Neural cell (in vitro differentiated cells): ENCODE data around the gene GPR18. TPM values are rescaled to one million over a fixed set of nuclear protein-coding genes. Genes with fewer than 3 reads are reported as not detected.

Experiments used
- H2AFZ ChIP-seq: fragments of 200-600, 300-800 bp; sonication (generic), shearing (Covaris generic); 2 replicates; pipeline ENCODE4 v1.6.0; 2014; ENCODE audit warnings: low read depth, mild to moderate bottlenecking, antibody characterized with exemption, low read length, moderate library complexity
- H3F3A ChIP-seq: fragments of 200-600 bp; shearing (Covaris generic); 2 replicates; pipeline ENCODE4 v1.6.1; 2016; ENCODE audit warnings: mild to moderate bottlenecking, moderate library complexity, mixed read lengths, antibody characterized with exemption, low read length; ENCODE audit not compliant: insufficient read depth, poor library complexity, severe bottlenecking
- H3K27ac ChIP-seq: fragments of 200-600, 300-800 bp; sonication (generic), shearing (Covaris generic); 2 replicates; pipeline ENCODE4 v1.5.1; 2014; ENCODE audit warnings: mild to moderate bottlenecking, low read length, moderate library complexity
- H3K27me3 ChIP-seq: fragments of 300-800, 200-600 bp; sonication (generic), shearing (Covaris generic); 2 replicates; pipeline ENCODE4 v1.6.0; 2014; ENCODE audit warnings: mild to moderate bottlenecking, low read depth, low read length, moderate library complexity; ENCODE audit not compliant: insufficient read depth
- H3K36me3 ChIP-seq: fragments of 300-800, 200-600 bp; sonication (generic), shearing (Covaris generic); 2 replicates; pipeline ENCODE4 v1.5.1; 2014; ENCODE audit warnings: mild to moderate bottlenecking, antibody characterized with exemption, low read length, moderate library complexity; ENCODE audit not compliant: insufficient read depth
- H3K4me2 ChIP-seq: fragments of 300-800, 200-600 bp; sonication (generic), shearing (Covaris generic); 2 replicates; pipeline ENCODE4 v1.6.0; 2014; ENCODE audit warnings: mild to moderate bottlenecking, low read length
- H3K4me3 ChIP-seq: fragments of 300-800, 200-600 bp; sonication (generic), shearing (Covaris generic); 2 replicates; pipeline ENCODE4 v1.5.1; 2014; ENCODE audit warnings: mild to moderate bottlenecking, low read length, moderate library complexity
- H3K79me2 ChIP-seq: fragments of 200-600 bp; shearing (Covaris generic); replicated peaks from 2 replicates; pipeline ENCODE4 v1.6.0; 2014; ENCODE audit warnings: mild to moderate bottlenecking, low read length, moderate library complexity; ENCODE audit not compliant: insufficient read depth
- H3K9ac ChIP-seq: fragments of 300-800, 200-600 bp; sonication (generic), shearing (Covaris generic); 2 replicates; pipeline ENCODE4 v1.6.1; 2016; ENCODE audit warnings: mild to moderate bottlenecking, low read length, mixed read lengths
- H3K9me2 ChIP-seq: fragments of 200-600 bp; shearing (Covaris generic); 2 replicates; pipeline ENCODE4 v1.6.1; 2016; ENCODE audit warnings: mild to moderate bottlenecking, low read length, mixed read lengths; ENCODE audit not compliant: insufficient read depth
- H3K9me3 ChIP-seq: fragments of 200-600, 300-800 bp; sonication (generic), shearing (Covaris generic); 2 replicates; pipeline ENCODE4 v1.6.1; 2016; ENCODE audit warnings: mild to moderate bottlenecking, mixed run types, low read length, moderate library complexity, mixed read lengths
- H4K20me1 ChIP-seq: fragments of 200-600 bp; shearing (Covaris generic); 2 replicates; pipeline ENCODE4 v1.6.1; 2016; ENCODE audit warnings: mild to moderate bottlenecking, mixed run types; ENCODE audit not compliant: insufficient read depth
- EP300 ChIP-seq: fragments of 450-650 bp; conservative IDR thresholded peaks from 2 replicates; pipeline ENCODE4 v1.6.1; 2014; ENCODE audit warnings: antibody characterized with exemption, mild to moderate bottlenecking, moderate library complexity; ENCODE audit not compliant: poor library complexity, severe bottlenecking
- EZH2 ChIP-seq: fragments of 200-600, 300-800 bp; shearing (Covaris generic), sonication (generic); IDR thresholded peaks from 2 replicates; pipeline ENCODE4 v1.6.1; 2014; ENCODE audit warnings: antibody characterized with exemption, low read length, borderline replicate concordance, mild to moderate bottlenecking; ENCODE audit not compliant: insufficient read depth, poor library complexity, severe bottlenecking
- MXI1 ChIP-seq: fragments of 450-650 bp; conservative IDR thresholded peaks from 2 replicates; pipeline ENCODE4 v1.6.1; 2014; ENCODE audit warnings: antibody characterized with exemption, mild to moderate bottlenecking; ENCODE audit not compliant: poor library complexity, severe bottlenecking
- POLR2AphosphoS5 ChIP-seq: IDR thresholded peaks from 2 replicates; pipeline ENCODE4 v1.6.1; 2012
- RAD21 ChIP-seq: fragments of 450-650 bp; conservative IDR thresholded peaks from 2 replicates; pipeline ENCODE4 v1.6.1; 2014; ENCODE audit warnings: antibody characterized with exemption, mild to moderate bottlenecking, moderate library complexity
- REST ChIP-seq: IDR thresholded peaks from 2 replicates; pipeline ENCODE4 v1.6.1; 2012; ENCODE audit warnings: borderline replicate concordance
- SMC3 ChIP-seq: fragments of 450-650 bp; conservative IDR thresholded peaks from 2 replicates; pipeline ENCODE4 v1.6.1; 2014; ENCODE audit warnings: antibody characterized with exemption, mild to moderate bottlenecking, moderate library complexity; ENCODE audit not compliant: poor library complexity
- TAF1 ChIP-seq: IDR thresholded peaks from 2 replicates; pipeline ENCODE4 v1.6.1; 2012; ENCODE audit warnings: low read depth
- polyA plus RNA-seq: library from polyadenylated mRNA; depleted of rRNA; stranded (reverse); fragments of >200 nt; gene quantifications from 2 replicates; pipeline ENCODE4 v1.2.3, GENCODE V29; 2014
- TF ChIP-seq, protein P1 (sequence below): fragments of 450-650 bp; IDR thresholded peaks from 2 replicates; pipeline ENCODE4 v1.5.1; 2014; ENCODE audit warnings: antibody characterized with exemption, mild to moderate bottlenecking, moderate library complexity; ENCODE audit not compliant: poor library complexity, severe bottlenecking

The GPR18 gene
- polyA plus RNA-seq, 1 donor from 2014 or later = not detected

DNA sequence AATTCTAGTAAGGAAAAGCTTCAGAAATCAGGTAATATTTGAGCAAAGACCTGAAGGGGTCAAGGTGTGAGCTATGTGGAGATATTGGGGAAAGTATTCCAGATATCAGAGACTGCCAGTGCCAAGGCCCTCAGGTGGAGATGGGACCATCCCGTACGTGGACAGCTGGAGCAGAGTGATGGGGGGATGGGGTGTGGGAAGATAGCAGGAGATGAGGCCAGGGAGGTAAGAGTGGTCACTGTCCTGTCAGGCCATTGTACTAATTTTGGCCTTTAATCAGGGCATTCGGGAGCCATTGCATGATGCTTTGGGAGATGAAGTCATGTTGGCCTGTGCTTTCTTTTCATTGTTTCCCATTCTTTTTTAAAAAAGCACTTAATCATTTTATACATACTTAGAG is 13.1 kb upstream of the GPR18 start:
- no peak overlapping the region for H3K27ac ChIP-seq
- H3K79me2 ChIP-seq = no peaks in the 10 kb centered on the region
- H3K9me2 ChIP-seq = no peaks in the 10 kb centered on the region
- no peak overlapping the region for H3K4me2 ChIP-seq
- no peaks in the 10 kb centered on the region for H3K9me3 ChIP-seq
- H3K36me3 ChIP-seq = no peaks in the 10 kb centered on the region
- H2AFZ ChIP-seq = no peak overlapping the region
- no peaks in the 10 kb centered on the region for H4K20me1 ChIP-seq
- H3K4me3 ChIP-seq = no peak overlapping the region
- no peaks in the 10 kb centered on the region for H3K27me3 ChIP-seq
- H3F3A ChIP-seq = no peaks in the 10 kb centered on the region
- TF ChIP-seq SMC3 (no peak), EZH2 (no peak), EP300 (no peak), POLR2AphosphoS5 (no peak), MXI1 (no peak), REST (no peak), RAD21 (no peak), TAF1 (no peak)
- TF ChIP-seq, protein P1, sequence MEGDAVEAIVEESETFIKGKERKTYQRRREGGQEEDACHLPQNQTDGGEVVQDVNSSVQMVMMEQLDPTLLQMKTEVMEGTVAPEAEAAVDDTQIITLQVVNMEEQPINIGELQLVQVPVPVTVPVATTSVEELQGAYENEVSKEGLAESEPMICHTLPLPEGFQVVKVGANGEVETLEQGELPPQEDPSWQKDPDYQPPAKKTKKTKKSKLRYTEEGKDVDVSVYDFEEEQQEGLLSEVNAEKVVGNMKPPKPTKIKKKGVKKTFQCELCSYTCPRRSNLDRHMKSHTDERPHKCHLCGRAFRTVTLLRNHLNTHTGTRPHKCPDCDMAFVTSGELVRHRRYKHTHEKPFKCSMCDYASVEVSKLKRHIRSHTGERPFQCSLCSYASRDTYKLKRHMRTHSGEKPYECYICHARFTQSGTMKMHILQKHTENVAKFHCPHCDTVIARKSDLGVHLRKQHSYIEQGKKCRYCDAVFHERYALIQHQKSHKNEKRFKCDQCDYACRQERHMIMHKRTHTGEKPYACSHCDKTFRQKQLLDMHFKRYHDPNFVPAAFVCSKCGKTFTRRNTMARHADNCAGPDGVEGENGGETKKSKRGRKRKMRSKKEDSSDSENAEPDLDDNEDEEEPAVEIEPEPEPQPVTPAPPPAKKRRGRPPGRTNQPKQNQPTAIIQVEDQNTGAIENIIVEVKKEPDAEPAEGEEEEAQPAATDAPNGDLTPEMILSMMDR = no peak
- H3K9ac ChIP-seq = no peak overlapping the region

GRCh38 chr13:99270518-99270917 is 12.3 kb upstream of the GPR18 start:
- Histone ChIP-seq H3K36me3 (no peaks in the 10 kb centered on the region), H3K9ac (no peak overlapping the region), H3K27ac (no peak overlapping the region), H3K9me2 (no peaks in the 10 kb centered on the region), H4K20me1 (no peaks in the 10 kb centered on the region), H3K4me2 (no peak overlapping the region), H3K27me3 (no peaks in the 10 kb centered on the region), H2AFZ (no peak overlapping the region), H3F3A (no peaks in the 10 kb centered on the region), H3K79me2 (no peaks in the 10 kb centered on the region), H3K9me3 (no peaks in the 10 kb centered on the region), H3K4me3 (no peak overlapping the region)
- TF ChIP-seq RAD21 = no peak
- no peak for TF ChIP-seq TAF1
- no peak for TF ChIP-seq SMC3
- TF ChIP-seq EP300 = no peak
- no peak for TF ChIP-seq EZH2
- TF ChIP-seq, protein P1 = no peak
- TF ChIP-seq POLR2AphosphoS5 = no peak
- TF ChIP-seq REST = no peak
